NCI-H2196 treated with DMSO at 0.1 percent for 48 hours (cell line): ENCODE data around the gene ALPG.
"Not testable (repeated sequence)": the region's sequence is repeated elsewhere in the genome, so short reads cannot be mapped to it uniquely, and the experiment has no call there.

Source experiments
- DNase-seq: peaks from one replicate; lab custom pipeline; 2025; ENCODE audit not compliant: unreplicated experiment; lab: John Stamatoyannopoulos, UW

The ALPG gene

GRCh38 chr2:232438951-232439757 lies 32.5 kb downstream of the ALPG start:
- DNase-seq: no peak

- no peak for DNase-seq
Measured at GRCh38 chr2:232439758-232440135, 33.1 kb downstream of the ALPG start.

- peak; percentile 48 for DNase-seq
Measured at GRCh38 chr2:232440220-232441018, 33.8 kb downstream of the ALPG start.

- DNase-seq: no peak
Measured at GRCh38 chr2:232441147-232441651, 34.6 kb downstream of the ALPG start.

GRCh38 chr2:232441922-232442321 lies 35.3 kb downstream of the ALPG start:
- not testable (repeated sequence) for DNase-seq

- not testable (repeated sequence) for DNase-seq
Measured at GRCh38 chr2:232442431-232442830, 35.8 kb downstream of the ALPG start.

- not testable (repeated sequence) for DNase-seq
Measured at GRCh38 chr2:232443047-232443446, 36.4 kb downstream of the ALPG start.

- not testable (repeated sequence) for DNase-seq
Measured at GRCh38 chr2:232443669-232444408, 37.2 kb downstream of the ALPG start.

- DNase-seq: no peak
Measured at GRCh38 chr2:232444409-232445148, 37.9 kb downstream of the ALPG start.

GRCh38 chr2:232445149-232445885 lies 38.7 kb downstream of the ALPG start:
- not testable (repeated sequence) for DNase-seq

- DNase-seq: not testable (repeated sequence)
Measured at GRCh38 chr2:232446266-232446777, 39.7 kb downstream of the ALPG start.

GRCh38 chr2:232447091-232447620 lies 40.5 kb downstream of the ALPG start:
- DNase-seq: no peak

- DNase-seq: no peak
Measured at GRCh38 chr2:232447638-232448303, 41.1 kb downstream of the ALPG start.

GRCh38 chr2:232448304-232448690 lies 41.7 kb downstream of the ALPG start:
- DNase-seq: no peak

- DNase-seq: no peak
Measured at GRCh38 chr2:232449964-232450363, 43.3 kb downstream of the ALPG start.

GRCh38 chr2:232451645-232452044 lies 45.0 kb downstream of the ALPG start:
- DNase-seq: not testable (repeated sequence)

GRCh38 chr2:232454630-232455029 lies 48.0 kb downstream of the ALPG start:
- DNase-seq: no peak

- no peak for DNase-seq
Measured at GRCh38 chr2:232455426-232456255, 49.0 kb downstream of the ALPG start, which contains the start of gene ALPI. TSS of gene ALPI (plus strand) at chr2:232456153. CDS start at chr2:232456200, 47 bp downstream.
